Astrocyte (in vitro differentiated cells and primary cell): ENCODE data around the gene CTNNA3. TPM values are rescaled to one million over a fixed set of nuclear protein-coding genes. Genes with fewer than 3 reads are reported as not detected.

ENCODE experiments used
- DNase-seq: peaks from one replicate; pipeline ENCODE4 v3.0.0-alpha.2; 2010; ENCODE audit warnings: low read depth
- FAIRE-seq: peaks from 2 replicates; lab custom pipeline; 2011; peaks lifted over from hg19 to GRCh38; lab: Jason Lieb, UNC
- H2AFZ ChIP-seq: 2 replicates; pipeline ENCODE4 v1.6.0; 2012; ENCODE audit warnings: low read depth, low read length, inconsistent platforms
- H3K27ac ChIP-seq: 2 replicates; pipeline ENCODE4 v1.5.1; 2011; ENCODE audit warnings: low read depth, low read length, inconsistent platforms
- H3K27me3 ChIP-seq: 2 replicates; pipeline ENCODE4 v1.6.0; 2011; ENCODE audit warnings: low read length, inconsistent platforms; ENCODE audit not compliant: insufficient read depth
- H3K36me3 ChIP-seq: 2 replicates; pipeline ENCODE4 v1.5.1; 2011; ENCODE audit warnings: low read length, inconsistent platforms; ENCODE audit not compliant: insufficient read depth
- H3K4me1 ChIP-seq: 2 replicates; pipeline ENCODE4 v1.5.1; 2011; ENCODE audit warnings: low read length, inconsistent platforms; ENCODE audit not compliant: insufficient read depth
- H3K4me2 ChIP-seq: 2 replicates; pipeline ENCODE4 v1.6.0; 2012; ENCODE audit warnings: low read length, inconsistent platforms
- H3K4me3 ChIP-seq: 2 replicates; pipeline ENCODE4 v1.5.1; 2011; ENCODE audit warnings: low read depth, mild to moderate bottlenecking, low read length, inconsistent platforms; ENCODE audit not compliant: insufficient read depth
- H3K79me2 ChIP-seq: 2 replicates; pipeline ENCODE4 v1.6.0; 2012; ENCODE audit warnings: mild to moderate bottlenecking, low read length, inconsistent platforms; ENCODE audit not compliant: insufficient read depth
- H3K9ac ChIP-seq: 2 replicates; pipeline ENCODE4 v1.6.0; 2012; ENCODE audit warnings: mild to moderate bottlenecking, low read length, inconsistent platforms
- H3K9me3 ChIP-seq: 2 replicates; pipeline ENCODE4 v1.5.1; 2012; ENCODE audit warnings: low read depth, mild to moderate bottlenecking, low read length, inconsistent platforms; ENCODE audit not compliant: insufficient read depth
- H4K20me1 ChIP-seq: 2 replicates; pipeline ENCODE4 v1.6.0; 2012; ENCODE audit warnings: low read length, inconsistent platforms; ENCODE audit not compliant: insufficient read depth
- H3K27ac Mint-ChIP-seq: one replicate; pipeline ENCODE4 v1.8.0; 2021; ENCODE audit warnings: mild to moderate bottlenecking, mixed read lengths; ENCODE audit not compliant: unreplicated experiment
- H3K27me3 Mint-ChIP-seq: one replicate; pipeline ENCODE4 v1.8.0; 2021; ENCODE audit warnings: low read depth, mixed read lengths; ENCODE audit not compliant: unreplicated experiment
- H3K36me3 Mint-ChIP-seq: one replicate; pipeline ENCODE4 v1.8.0; 2021; ENCODE audit warnings: low read depth, mixed read lengths; ENCODE audit not compliant: unreplicated experiment
- H3K4me1 Mint-ChIP-seq: one replicate; pipeline ENCODE4 v1.8.0; 2021; ENCODE audit warnings: low read depth, mixed read lengths; ENCODE audit not compliant: unreplicated experiment
- H3K4me3 Mint-ChIP-seq: one replicate; pipeline ENCODE4 v1.8.0; 2021; ENCODE audit warnings: mild to moderate bottlenecking, moderate library complexity, mixed read lengths; ENCODE audit not compliant: unreplicated experiment
- H3K9me3 Mint-ChIP-seq: one replicate; pipeline ENCODE4 v1.8.0; 2021; ENCODE audit warnings: mild to moderate bottlenecking, mixed read lengths; ENCODE audit not compliant: unreplicated experiment
- EZH2 ChIP-seq: IDR thresholded peaks from 2 replicates; pipeline ENCODE4 v1.6.1; 2012; ENCODE audit warnings: mild to moderate bottlenecking, low read length, inconsistent platforms; ENCODE audit not compliant: insufficient read depth
- total RNA-seq: library from RNA; stranded (reverse); gene quantifications from 2 replicates; pipeline ENCODE4 v1.2.1, GENCODE V29; 2021
- TF ChIP-seq, protein P1 (sequence below): IDR thresholded peaks from 2 replicates; pipeline ENCODE4 v1.5.1; 2011; ENCODE audit warnings: low read depth, mild to moderate bottlenecking, inconsistent platforms, low read length, moderate library complexity; ENCODE audit not compliant: insufficient read depth

CTNNA3 gene
- total RNA-seq, 1 donor from 2014 or later: 0.73 TPM

DNA sequence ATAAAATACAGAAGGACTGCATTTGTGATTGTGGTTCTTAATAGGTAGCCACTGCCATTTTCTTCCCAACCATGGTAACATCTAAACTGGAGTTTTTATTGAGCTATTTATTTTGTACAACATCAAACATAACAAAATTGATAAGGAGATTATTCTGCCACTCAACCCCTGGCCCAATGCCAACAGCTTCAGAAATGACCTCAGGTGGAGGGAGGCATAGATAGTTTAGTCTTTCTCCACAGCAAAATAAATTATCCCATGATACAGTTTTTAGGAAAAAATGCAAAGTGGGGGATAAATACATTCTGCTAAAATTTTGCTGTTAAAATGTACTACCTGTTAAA lies 712.5 kb downstream of the CTNNA3 start:
- no peaks in the 10 kb centered on the region for H4K20me1 ChIP-seq
- no peaks in the 10 kb centered on the region for H3K4me1 Mint-ChIP-seq
- H3K4me2 ChIP-seq: no peak overlapping the region
- no peaks in the 10 kb centered on the region for H3K79me2 ChIP-seq
- no peaks in the 10 kb centered on the region for H3K27me3 ChIP-seq
- H3K9ac ChIP-seq: no peak overlapping the region
- TF ChIP-seq, protein P1, sequence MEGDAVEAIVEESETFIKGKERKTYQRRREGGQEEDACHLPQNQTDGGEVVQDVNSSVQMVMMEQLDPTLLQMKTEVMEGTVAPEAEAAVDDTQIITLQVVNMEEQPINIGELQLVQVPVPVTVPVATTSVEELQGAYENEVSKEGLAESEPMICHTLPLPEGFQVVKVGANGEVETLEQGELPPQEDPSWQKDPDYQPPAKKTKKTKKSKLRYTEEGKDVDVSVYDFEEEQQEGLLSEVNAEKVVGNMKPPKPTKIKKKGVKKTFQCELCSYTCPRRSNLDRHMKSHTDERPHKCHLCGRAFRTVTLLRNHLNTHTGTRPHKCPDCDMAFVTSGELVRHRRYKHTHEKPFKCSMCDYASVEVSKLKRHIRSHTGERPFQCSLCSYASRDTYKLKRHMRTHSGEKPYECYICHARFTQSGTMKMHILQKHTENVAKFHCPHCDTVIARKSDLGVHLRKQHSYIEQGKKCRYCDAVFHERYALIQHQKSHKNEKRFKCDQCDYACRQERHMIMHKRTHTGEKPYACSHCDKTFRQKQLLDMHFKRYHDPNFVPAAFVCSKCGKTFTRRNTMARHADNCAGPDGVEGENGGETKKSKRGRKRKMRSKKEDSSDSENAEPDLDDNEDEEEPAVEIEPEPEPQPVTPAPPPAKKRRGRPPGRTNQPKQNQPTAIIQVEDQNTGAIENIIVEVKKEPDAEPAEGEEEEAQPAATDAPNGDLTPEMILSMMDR: no peak
- TF ChIP-seq EZH2: no peak
- FAIRE-seq (no peak), DNase-seq (no peak)
- no peak overlapping the region for H3K4me3 Mint-ChIP-seq
- no peaks in the 10 kb centered on the region for H3K27me3 Mint-ChIP-seq
- no peaks in the 10 kb centered on the region for H3K36me3 Mint-ChIP-seq
- no peaks in the 10 kb centered on the region for H3K36me3 ChIP-seq
- no peak overlapping the region for H3K27ac Mint-ChIP-seq
- no peaks in the 10 kb centered on the region for H3K9me3 Mint-ChIP-seq
- H3K4me3 ChIP-seq: no peak overlapping the region
- H3K9me3 ChIP-seq: no peaks in the 10 kb centered on the region
- no peak overlapping the region for H3K27ac ChIP-seq
- H3K4me1 ChIP-seq: no peaks in the 10 kb centered on the region
- no peak overlapping the region for H2AFZ ChIP-seq

DNA sequence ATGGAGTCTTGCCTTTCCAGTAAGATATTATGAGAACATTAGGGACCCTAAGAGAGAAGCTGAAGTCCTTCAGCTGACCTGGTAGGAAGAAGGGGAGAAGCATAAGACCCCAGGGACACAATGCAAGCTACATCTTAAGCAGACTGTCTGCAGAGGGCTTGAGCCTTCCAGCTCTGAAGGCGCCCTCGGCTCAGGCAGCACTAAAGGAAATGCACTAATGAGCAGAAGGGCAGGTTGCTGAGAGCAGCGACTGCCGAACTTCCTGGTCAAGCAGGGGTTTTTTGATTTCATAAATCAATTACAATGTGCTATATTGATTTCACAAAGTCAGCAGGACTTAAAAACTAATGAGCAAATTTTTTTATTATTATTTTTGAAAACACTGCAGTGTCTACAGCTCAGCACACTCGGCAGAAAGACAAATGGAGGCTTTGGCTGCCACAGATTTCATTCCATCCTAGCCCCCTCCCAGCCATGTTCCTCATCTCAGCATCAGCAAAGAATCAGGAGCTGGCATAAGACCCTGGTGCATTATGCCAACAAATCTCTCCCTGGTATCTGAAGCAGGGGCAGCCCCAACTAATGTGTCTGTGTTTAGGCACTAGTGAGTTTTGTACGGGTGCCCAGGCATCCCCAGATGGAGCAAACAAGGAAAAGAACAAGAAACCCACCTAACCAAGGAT lies 713.1 kb downstream of the CTNNA3 start:
- Histone ChIP-seq H3K4me3 (no peak overlapping the region), H4K20me1 (no peaks in the 10 kb centered on the region), H3K27ac (no peak overlapping the region), H3K36me3 (no peaks in the 10 kb centered on the region), H3K4me2 (no peak overlapping the region), H3K9ac (no peak overlapping the region), H3K9me3 (no peaks in the 10 kb centered on the region), H3K79me2 (no peaks in the 10 kb centered on the region), H2AFZ (no peak overlapping the region), H3K27me3 (no peaks in the 10 kb centered on the region), H3K4me1 (no peaks in the 10 kb centered on the region)
- Mint-ChIP-seq H3K36me3 (no peaks in the 10 kb centered on the region), H3K4me3 (no peak overlapping the region), H3K9me3 (no peaks in the 10 kb centered on the region), H3K27ac (no peak overlapping the region), H3K4me1 (no peaks in the 10 kb centered on the region), H3K27me3 (no peaks in the 10 kb centered on the region)
- DNase-seq (no peak), FAIRE-seq (no peak)
- TF ChIP-seq EZH2: no peak
- TF ChIP-seq, protein P1: no peak

DNA sequence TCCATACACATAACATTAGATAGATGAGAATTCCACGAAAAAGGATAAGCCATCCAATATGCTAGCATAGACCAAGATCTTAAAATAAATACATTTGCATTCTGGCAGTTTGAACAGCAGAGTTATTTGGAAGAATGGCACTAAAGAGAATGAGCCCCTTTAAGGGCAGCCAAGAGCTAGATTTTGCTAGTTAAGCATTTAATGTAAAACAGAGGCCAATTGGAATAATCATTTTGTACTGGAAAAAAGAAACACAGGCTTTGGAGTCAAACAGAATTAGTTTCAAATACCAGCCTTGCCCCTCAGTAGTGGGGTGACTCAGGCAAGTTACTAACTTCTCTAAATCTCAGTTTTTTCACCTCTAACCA lies 714.0 kb downstream of the CTNNA3 start:
- no peak overlapping the region for H3K4me3 Mint-ChIP-seq
- H3K27me3 Mint-ChIP-seq: no peaks in the 10 kb centered on the region
- Histone ChIP-seq H3K36me3 (no peaks in the 10 kb centered on the region), H3K27me3 (no peaks in the 10 kb centered on the region), H3K9me3 (no peaks in the 10 kb centered on the region), H3K9ac (no peak overlapping the region), H2AFZ (no peak overlapping the region), H3K79me2 (no peaks in the 10 kb centered on the region), H3K4me1 (no peaks in the 10 kb centered on the region), H4K20me1 (no peaks in the 10 kb centered on the region), H3K27ac (no peak overlapping the region), H3K4me2 (no peak overlapping the region), H3K4me3 (no peak overlapping the region)
- no peak for FAIRE-seq
- H3K27ac Mint-ChIP-seq: no peak overlapping the region
- TF ChIP-seq, protein P1: no peak
- TF ChIP-seq EZH2: no peak
- H3K4me1 Mint-ChIP-seq: no peaks in the 10 kb centered on the region
- H3K9me3 Mint-ChIP-seq: no peaks in the 10 kb centered on the region
- H3K36me3 Mint-ChIP-seq: no peaks in the 10 kb centered on the region
- DNase-seq: no peak
